K562 (cell line): ENCODE data around the gene JUN. TPM values are rescaled to one million over a fixed set of nuclear protein-coding genes. Genes with fewer than 3 reads are reported as not detected.

Experiments used
- ATAC-seq: fragments of 200-7000 bp; cut with Tn5 transposase; 3 replicates; pipeline ENCODE4 v1.9.1; 2020; ENCODE audit warnings: moderate library complexity
- BruUV-seq: library from RNA; stranded (reverse); fragments of 400-500 nt; replicated peaks from 2 replicates; lab custom pipeline; 2021; lab: Mats Ljungman, UMichigan
- CTCF ChIA-PET: fragments of 300-600 bp; formaldehyde crosslinking; extraction: SDS; loops from one replicate; lab custom pipeline; 2021; ENCODE audit warnings: low intra/inter-chr PET ratio; lab: Yijun Ruan, JAX
- POLR2A ChIA-PET: fragments of 300-600, 350-650 bp; sonication (Branson Sonifier 250); formaldehyde crosslinking; extraction: SDS; loops from one replicate; lab custom pipeline; 2021; ENCODE audit warnings: antibody characterized with exemption, inconsistent platforms; lab: Yijun Ruan, JAX
- DNase-seq, 4 experiments: peaks; one replicate each; pipeline versions ENCODE4 v3.0.0 to v3.0.0-alpha.2; 2011 to 2018; ENCODE audit warnings: low spot score in 3 of 4, mixed read lengths in 3 of 4; ENCODE audit errors: extremely low read depth in 1 of 4
- FAIRE-seq: peaks from 2 replicates; lab custom pipeline; 2011; peaks lifted over from hg19 to GRCh38; lab: Jason Lieb, UNC
- H2AFZ ChIP-seq: 2 replicates; pipeline ENCODE4 v1.6.0; 2011; ENCODE audit warnings: low read depth, low read length, control low read depth, inconsistent platforms
- H3K27ac ChIP-seq: fragments of 200-600 bp; 3 replicates; pipeline ENCODE4 v1.8.0; 2011; ENCODE audit warnings: low read depth, mild to moderate bottlenecking, control low read depth, inconsistent platforms, low read length, moderate library complexity, mixed read lengths; ENCODE audit errors: extremely low read depth
- H3K27me3 ChIP-seq, 2 experiments: fragments of 300-600 bp in 1 of 2; 2 replicates in 1 of 2; 3 replicates in 1 of 2; pipeline versions ENCODE4 v1.6.0 to v1.8.0; 2011; ENCODE audit warnings: inconsistent platforms in 2 of 2, low read length in 2 of 2, mild to moderate bottlenecking in 1 of 2, mixed read lengths in 1 of 2, moderate library complexity in 1 of 2; ENCODE audit not compliant: control insufficient read depth in 2 of 2, insufficient read depth in 2 of 2
- H3K36me3 ChIP-seq: fragments of 300-600 bp; 3 replicates; pipeline ENCODE4 v1.8.0; 2011; ENCODE audit warnings: mild to moderate bottlenecking, low read length, inconsistent platforms; ENCODE audit not compliant: control insufficient read depth, insufficient read depth
- H3K4me1 ChIP-seq, 2 experiments: fragments of 200-600 bp in 1 of 2; replicated peaks in 1 of 2; 2 replicates in 1 of 2; 3 replicates in 1 of 2; pipeline versions ENCODE4 v1.5.1 to v1.8.0; 2011; ENCODE audit warnings: inconsistent platforms in 2 of 2, low read length in 2 of 2, mild to moderate bottlenecking in 1 of 2, mixed read lengths in 1 of 2, moderate library complexity in 1 of 2; ENCODE audit not compliant: control insufficient read depth in 2 of 2, insufficient read depth in 2 of 2
- H3K4me2 ChIP-seq: 2 replicates; pipeline ENCODE4 v1.6.1; 2011; ENCODE audit warnings: low read length, control low read depth, inconsistent platforms, mixed read lengths; ENCODE audit not compliant: insufficient read depth
- H3K4me3 ChIP-seq: fragments of 200-600 bp; sonication (generic), shearing (Covaris generic); 2 replicates; pipeline ENCODE4 v1.5.1; 2016; ENCODE audit warnings: control low read depth, inconsistent platforms
- H3K79me2 ChIP-seq: fragments of 200-600 bp; 3 replicates; pipeline ENCODE4 v1.8.0; 2011; ENCODE audit warnings: low read length, inconsistent platforms; ENCODE audit not compliant: control insufficient read depth, insufficient read depth
- H3K9ac ChIP-seq, 2 experiments: 2 replicates each; pipeline versions ENCODE4 v1.6.0 to v1.6.1; 2011; ENCODE audit warnings: low read depth in 2 of 2, low read length in 2 of 2, control low read depth in 1 of 2, inconsistent platforms in 1 of 2, mild to moderate bottlenecking in 1 of 2, mixed read lengths in 1 of 2; ENCODE audit not compliant: insufficient read depth in 1 of 2
- H3K9me1 ChIP-seq: one replicate; pipeline ENCODE4 v1.6.0; 2011; ENCODE audit warnings: inconsistent platforms, mild to moderate bottlenecking, low read length, moderate library complexity; ENCODE audit not compliant: control insufficient read depth, insufficient read depth
- H3K9me3 ChIP-seq: replicated peaks from 2 replicates; pipeline ENCODE4 v1.5.1; 2011; ENCODE audit warnings: low read depth, low read length, inconsistent platforms; ENCODE audit not compliant: control insufficient read depth, insufficient read depth
- H4K20me1 ChIP-seq: replicated peaks from 2 replicates; pipeline ENCODE4 v1.6.1; 2011; ENCODE audit warnings: low read length, inconsistent platforms, mixed read lengths; ENCODE audit not compliant: control insufficient read depth, insufficient read depth
- HDAC1 ChIP-seq, 2 experiments: fragments of 450-650 bp; IDR thresholded peaks; 2 replicates each; pipeline ENCODE4 v1.6.1; 2016 to 2017; ENCODE audit warnings: inconsistent platforms in 1 of 2, mild to moderate bottlenecking in 1 of 2, moderate library complexity in 1 of 2
- HDAC6 ChIP-seq: IDR thresholded peaks from 2 replicates; pipeline ENCODE4 v1.6.1; 2012; ENCODE audit warnings: low read depth, mild to moderate bottlenecking, control low read depth, inconsistent platforms, low read length, moderate library complexity
- MBD1 ChIP-seq: fragments of 250-450 bp; sonication (Bioruptor Pico); IDR thresholded peaks from 2 replicates; pipeline ENCODE4 v1.8.0; 2022; ENCODE audit warnings: inconsistent platforms
- RBM25 ChIP-seq: fragments of 200-400 bp; formaldehyde crosslinking; IDR thresholded peaks from 2 replicates; pipeline ENCODE4 v1.6.1; 2018; ENCODE audit warnings: low read length, low read depth, moderate library complexity; ENCODE audit not compliant: severe bottlenecking
- ZKSCAN1 ChIP-seq: fragments of 150-350 bp; IDR thresholded peaks from 2 replicates; pipeline ENCODE4 v1.6.1; 2016; ENCODE audit warnings: low read depth, low read length
- ZKSCAN8 ChIP-seq: fragments of 200-800 bp; sonication (Bioruptor generic); IDR thresholded peaks from 2 replicates; pipeline ENCODE4 v1.6.1; 2016; ENCODE audit warnings: missing genetic modification characterization, missing compliant biosample characterization
- ZSCAN29 ChIP-seq: fragments of 450-650 bp; IDR thresholded peaks from 2 replicates; pipeline ENCODE4 v1.6.1; 2017
- WGBS: fragments of 100-300 bp; shearing (Covaris generic); methylation state at CpG from one replicate; pipeline ENCODE4 v1.1.6; 2016; ENCODE audit warnings: low coverage, mixed read lengths; ENCODE audit not compliant: insufficient coverage; ENCODE audit errors: missing lambda C conversion rate; 5-methylcytosine and 5-hydroxymethylcytosine counted together
- in situ Hi-C: fragments of 300-500 bp; cut with MboI; formaldehyde crosslinking; loops from 4 replicates; pipeline ENCODE4 v1.15.0; 2018; ENCODE audit warnings: inconsistent platforms, mixed read lengths
- intact Hi-C: fragments of 100-400 bp; cut with micrococcal nuclease; formaldehyde crosslinking; loops from 2 replicates; pipeline ENCODE4 v1.14.2; 2022
- polyA plus RNA-seq, 8 experiments: library from polyadenylated mRNA; depleted of rRNA in 4 of 8; stranded (reverse) in 5 of 8; unstranded in 3 of 8; fragments of >200 nt; fragmentation: Nextera tagmentation in 2 of 8; fragmentation: Illumina TruSeq in 1 of 8; extraction: Ambion mirVana in 2 of 8; extraction: Trizol in 1 of 8; gene quantifications; 2 replicates each; pipeline versions ENCODE4 v1.2.1 to v1.2.3, GENCODE V29; 2011 to 2014; ENCODE audit warnings: inconsistent platforms in 1 of 8, missing spikeins in 1 of 8
- total RNA-seq, 7 experiments: library from RNA; depleted of rRNA in 6 of 7; stranded (reverse); fragments of >200 nt in 6 of 7; fragmentation: Illumina TruSeq in 2 of 7; extraction: Trizol in 2 of 7; gene quantifications; 2 replicates each; pipeline versions ENCODE4 v1.2.1 to v1.2.3, GENCODE V29; 2011 to 2021; ENCODE audit warnings: low replicate concordance in 1 of 7

Gene JUN
- total and polyA plus RNA-seq, 9 of the 15 experiments (the other 6 are each of a cell fraction or from before 2014, with no cell fraction given): 0.32 to 23.4 (median 4.0) TPM

- no TSS peak for BruUV-seq
- Histone ChIP-seq H3K36me3 (no peaks in the 10 kb centered on the region), H4K20me1 (no peaks in the 10 kb centered on the region), H2AFZ (no peak overlapping the region), H3K9me1 (no peaks in the 10 kb centered on the region), H3K27me3 (no peaks in the 10 kb centered on the region), H3K9me3 (no peaks in the 10 kb centered on the region), H3K79me2 (no peaks in the 10 kb centered on the region), H3K4me3 (no peak overlapping the region), H3K4me2 (no peak overlapping the region), H3K9ac (no peak overlapping the region), H3K27ac (no peak overlapping the region), H3K4me1 (peaks cover 21 to 27% of the 10 kb centered on the region in 2 experiments)
- in situ Hi-C loops: no loop called here
- ChIA-PET POLR2A (interaction anchor here (0.9 kb wide), 1 partner anchor 36 kb away, joined by 3 read pairs; no protein-coding TSS in a partner anchor), CTCF (no interaction called here)
- DNase-seq (no peak), FAIRE-seq (no peak), ATAC-seq (no peak)
- intact Hi-C loops: no loop called here
- WGBS: 73% methylated on average over 3 of the region's 3 CpGs
- TF ChIP-seq MBD1 (no peak), ZKSCAN1 (peak; percentile 44; the same call in 1 of the 2 replicates), ZSCAN29 (no peak), ZKSCAN8 (CRISPR knock-in tag) (no peak), HDAC1 (IDR thresholded peaks at IDR 0.05) (no peak), RBM25 (peak; percentile 36), HDAC6 (no peak)
Measured at GRCh38 chr1:58818976-58819375, 35.1 kb upstream of the JUN start.
